ENCODE data around the gene PUS7. TPM values are rescaled to one million over a fixed set of nuclear protein-coding genes. Genes with fewer than 3 reads are reported as not detected.

Gene PUS7
- polyA plus RNA-seq, 1 of the 3 experiments (the other 2 are of a cell fraction): 18.8 TPM

GRCh38 chr7:105408791-105409410, 113.2 kb downstream of the PUS7 start:
- H3K4me3 ChIP-seq (ENCODE audit: low read depth in 2 of 2, low read length in 1 of 2): no peak overlapping the region

More at GRCh38 chr7:105408791-105409410, 113.2 kb downstream of the PUS7 start:
- no peak overlapping the region for H3K9ac ChIP-seq
- H3K4me2 ChIP-seq: no peak overlapping the region
- POLR2A ChIA-PET: no interaction called here
- no peaks in the 10 kb centered on the region for H3K36me3 ChIP-seq (replicated peaks in 1 of 2; ENCODE audit: control insufficient read depth in 1 of 2, insufficient read depth in 2 of 2, low read length in 1 of 2)
- H3K4me1 ChIP-seq (ENCODE audit: control insufficient read depth in 1 of 2, insufficient read depth in 2 of 2, low read depth in 1 of 2, low read length in 1 of 2): no peaks in the 10 kb centered on the region
- no peaks in the 10 kb centered on the region for H3K9me2 ChIP-seq
- H3F3A ChIP-seq (replicated peaks; ENCODE audit: insufficient read depth): no peaks in the 10 kb centered on the region
- 78% methylated on average over 5 of the region's 5 CpGs for WGBS (ENCODE audit: low lambda C conversion rate)
- H2AFZ ChIP-seq (ENCODE audit: low read depth): no peak overlapping the region
- H3K79me2 ChIP-seq (ENCODE audit: insufficient read depth): no peaks in the 10 kb centered on the region
- no peak for DNase-seq
- CTCF ChIA-PET: interaction anchor here (1.0 to 2.0 kb wide), 4 partner anchors 10 to 21 kb away, joined by 4 to 5 read pairs (median 4); no protein-coding TSS in a partner anchor
- H3K27ac ChIP-seq (ENCODE audit: low read depth in 2 of 2, low read length in 1 of 2): no peak overlapping the region
- no peaks in the 10 kb centered on the region for H4K20me1 ChIP-seq (ENCODE audit: insufficient read depth)
- H3K9me3 ChIP-seq: no peaks in the 10 kb centered on the region
- H3K27me3 ChIP-seq (ENCODE audit: insufficient read depth): no peaks in the 10 kb centered on the region
- TF ChIP-seq CTCF (IDR thresholded peaks at IDR 0.05): no peak
- no peak for TF ChIP-seq FOXM1 (IDR thresholded peaks at IDR 0.05; ENCODE audit: low read depth)
- TF ChIP-seq TCF12 (IDR thresholded peaks at IDR 0.05): no peak
- TF ChIP-seq MEF2A (IDR thresholded peaks at IDR 0.05; ENCODE audit: borderline replicate concordance, low read depth): no peak

Other genes with a start within 250 kb of the PUS7 start
- 15.4 and 17.3 TPM in 2 replicates for gene SRPK2, start 133.3 kb downstream of the PUS7 start, polyA plus RNA-seq (2012; rRNA removed)
- 13.1 and 19.1 TPM in 2 replicates for gene RINT1, start 9.9 kb upstream of the PUS7 start, polyA plus RNA-seq (2012; rRNA removed)
- 0.51 and 0.80 TPM in 2 replicates for gene EFCAB10, start 59.2 kb upstream of the PUS7 start, polyA plus RNA-seq (2012; rRNA removed)